Choroid plexus epithelial cell (primary cell): ENCODE data around the gene NT5DC1.

Experiments
- DNase-seq: peaks from one replicate; pipeline ENCODE4 v3.0.0-alpha.2; 2010; ENCODE audit warnings: low read depth
- H3K4me3 ChIP-seq: 2 replicates; pipeline ENCODE4 v1.5.1; 2011; ENCODE audit warnings: low read depth, mild to moderate bottlenecking, control low read depth, low read length, moderate library complexity
- CTCF ChIP-seq: conservative IDR thresholded peaks from 2 replicates; pipeline ENCODE4 v1.5.1; 2011; ENCODE audit warnings: low read depth, mild to moderate bottlenecking, control low read depth, inconsistent platforms, low read length, moderate library complexity

Gene NT5DC1

GRCh38 chr6:116258520-116258919 lies 157.9 kb downstream of the NT5DC1 start:
- no peak for TF ChIP-seq CTCF
- H3K4me3 ChIP-seq: no peak overlapping the region
- no peak for DNase-seq

GRCh38 chr6:116263353-116263752 lies 162.7 kb downstream of the NT5DC1 start:
- no peak overlapping the region for H3K4me3 ChIP-seq
- no peak for DNase-seq
- no peak for TF ChIP-seq CTCF

- no peak for TF ChIP-seq CTCF
- H3K4me3 ChIP-seq: no peak overlapping the region
- DNase-seq: no peak
Measured at GRCh38 chr6:116265041-116265829, 164.6 kb downstream of the NT5DC1 start.

- DNase-seq: peak; percentile 63
- H3K4me3 ChIP-seq: no peak overlapping the region
- TF ChIP-seq CTCF: no peak
Measured at GRCh38 chr6:116266803-116267202, 166.2 kb downstream of the NT5DC1 start.

- DNase-seq: no peak
- H3K4me3 ChIP-seq: no peak overlapping the region
- no peak for TF ChIP-seq CTCF
Measured at GRCh38 chr6:116267836-116268588, 167.4 kb downstream of the NT5DC1 start.

GRCh38 chr6:116268589-116269293 lies 168.1 kb downstream of the NT5DC1 start:
- peak; percentile 91 for DNase-seq
- peak; percentile 79 for TF ChIP-seq CTCF
- no peak overlapping the region for H3K4me3 ChIP-seq
